H1 (cell line): Measurements from ENCODE around the gene C20orf144. TPM values are rescaled to one million over a fixed set of nuclear protein-coding genes. Genes with fewer than 3 reads are reported as not detected.

Experiments used
- CTCF ChIA-PET: fragments of 300-600 bp; sonication (Branson Sonifier 250); formaldehyde crosslinking; loops from one replicate; lab custom pipeline; 2021; ENCODE audit not compliant: partially characterized antibody; lab: Charles Lee
- POLR2A ChIA-PET: fragments of 300-600 bp; sonication (Branson Sonifier 250); formaldehyde crosslinking; loops from one replicate; lab custom pipeline; 2021; ENCODE audit warnings: inconsistent platforms; ENCODE audit not compliant: partially characterized antibody; lab: Charles Lee
- DNase-seq, 2 experiments: peaks; one replicate each; pipeline versions ENCODE4 v3.0.0 to v3.0.0-alpha.2; 2010 to 2022; ENCODE audit warnings: low spot score in 2 of 2, low read depth in 1 of 2, mixed read lengths in 1 of 2
- FAIRE-seq: peaks from 2 replicates; lab custom pipeline; 2011; peaks lifted over from hg19 to GRCh38; lab: Jason Lieb, UNC
- H2AFZ ChIP-seq: 2 replicates; pipeline ENCODE4 v1.8.1; 2012; ENCODE audit warnings: low read length, inconsistent platforms
- H2AK5ac ChIP-seq: 2 replicates; pipeline ENCODE4 v1.6.1; 2013; ENCODE audit warnings: low read depth, low read length
- H2BK120ac ChIP-seq: replicated peaks from 2 replicates; pipeline ENCODE3; 2013; ENCODE audit warnings: low read depth, low read length, inconsistent platforms
- H2BK12ac ChIP-seq: 2 replicates; pipeline ENCODE4 v1.6.1; 2013; ENCODE audit warnings: low read depth, low read length
- H2BK15ac ChIP-seq: 2 replicates; pipeline ENCODE4 v1.6.1; 2013; ENCODE audit warnings: low read length
- H2BK20ac ChIP-seq: 2 replicates; pipeline ENCODE4 v1.6.1; 2013; ENCODE audit warnings: low read length
- H2BK5ac ChIP-seq: 2 replicates; pipeline ENCODE4 v1.6.1; 2013; ENCODE audit warnings: low read depth, low read length
- H3K14ac ChIP-seq: 2 replicates; pipeline ENCODE4 v1.6.1; 2013; ENCODE audit warnings: inconsistent platforms; ENCODE audit not compliant: insufficient read length
- H3K18ac ChIP-seq: 2 replicates; pipeline ENCODE4 v1.6.1; 2013; ENCODE audit warnings: low read length; ENCODE audit errors: extremely low read depth
- H3K23ac ChIP-seq: 2 replicates; pipeline ENCODE4 v1.6.1; 2013; ENCODE audit warnings: inconsistent platforms; ENCODE audit not compliant: insufficient read length
- H3K23me2 ChIP-seq: 2 replicates; pipeline ENCODE4 v1.6.1; 2013; ENCODE audit warnings: low read depth, low read length
- H3K27ac ChIP-seq: 2 replicates; pipeline ENCODE4 v1.6.1; 2011; ENCODE audit warnings: low read depth, low read length, inconsistent platforms
- H3K27me3 ChIP-seq, 4 experiments: replicated peaks in 1 of 4; 1 replicate in 1 of 4; 2 replicates in 3 of 4; pipeline versions ENCODE4 v1.6.1 to v1.8.1; 2011 to 2013; ENCODE audit warnings: low read length in 3 of 4, mild to moderate bottlenecking in 3 of 4, inconsistent platforms in 2 of 4, mixed read lengths in 2 of 4, moderate library complexity in 1 of 4; ENCODE audit not compliant: control insufficient read depth in 3 of 4, insufficient read depth in 3 of 4; ENCODE audit errors: extremely low read depth in 1 of 4
- H3K36me3 ChIP-seq, 4 experiments: 2 replicates each; pipeline versions ENCODE4 v1.6.1 to v1.8.1; 2011 to 2013; ENCODE audit warnings: mild to moderate bottlenecking in 4 of 4, low read length in 3 of 4, moderate library complexity in 2 of 4, control low read depth in 1 of 4, inconsistent platforms in 1 of 4; ENCODE audit not compliant: insufficient read depth in 4 of 4, control insufficient read depth in 2 of 4
- H3K4ac ChIP-seq: replicated peaks from 2 replicates; pipeline ENCODE3; 2013; ENCODE audit warnings: low read length, low read depth, mixed read lengths, inconsistent platforms; ENCODE audit not compliant: insufficient read length
- H3K4me1 ChIP-seq, 4 experiments: replicated peaks in 1 of 4; 1 replicate in 1 of 4; 2 replicates in 3 of 4; pipeline versions ENCODE4 v1.6.1 to v1.8.1; 2011 to 2013; ENCODE audit warnings: low read length in 3 of 4, inconsistent platforms in 2 of 4, mixed read lengths in 1 of 4; ENCODE audit not compliant: insufficient read depth in 4 of 4, control insufficient read depth in 3 of 4
- H3K4me2 ChIP-seq, 2 experiments: 2 replicates each; pipeline versions ENCODE4 v1.6.1 to v1.8.1; 2011 to 2013; ENCODE audit warnings: low read depth in 2 of 2, low read length in 2 of 2, control low read depth in 1 of 2, inconsistent platforms in 1 of 2, mild to moderate bottlenecking in 1 of 2; ENCODE audit not compliant: insufficient read depth in 1 of 2
- H3K4me3 ChIP-seq, 4 experiments: fragments of 200-600, 300-600 bp in 1 of 4; sonication (generic), shearing (Covaris generic), sonication (Bioruptor Twin) in 1 of 4; 2 replicates each; pipeline versions ENCODE4 v1.5.1 to v1.8.1; 2011 to 2016; ENCODE audit warnings: low read length in 4 of 4, low read depth in 3 of 4, control low read depth in 2 of 4, inconsistent platforms in 2 of 4, mild to moderate bottlenecking in 2 of 4, mixed read lengths in 1 of 4, moderate library complexity in 1 of 4; ENCODE audit not compliant: insufficient read depth in 2 of 4; ENCODE audit errors: extremely low read depth in 1 of 4
- H3K56ac ChIP-seq: replicated peaks from 2 replicates; pipeline ENCODE3; 2013; ENCODE audit warnings: low read depth, mild to moderate bottlenecking, mixed read lengths, low read length, inconsistent platforms; ENCODE audit not compliant: insufficient read length
- H3K79me1 ChIP-seq: 2 replicates; pipeline ENCODE4 v1.6.1; 2013; ENCODE audit warnings: low read depth, low read length, control low read depth
- H3K79me2 ChIP-seq, 2 experiments: 2 replicates each; pipeline versions ENCODE4 v1.6.1 to v1.8.1; 2012 to 2013; ENCODE audit warnings: low read length in 2 of 2, mild to moderate bottlenecking in 2 of 2, inconsistent platforms in 1 of 2; ENCODE audit not compliant: insufficient read depth in 2 of 2, control insufficient read depth in 1 of 2
- H3K9ac ChIP-seq, 4 experiments: replicated peaks in 1 of 4; 1 replicate in 1 of 4; 2 replicates in 3 of 4; pipeline versions ENCODE4 v1.6.1 to v1.8.1; 2011 to 2013; ENCODE audit warnings: low read depth in 3 of 4, low read length in 3 of 4, control low read depth in 2 of 4, mild to moderate bottlenecking in 2 of 4, moderate library complexity in 2 of 4, inconsistent platforms in 1 of 4; ENCODE audit errors: extremely low read depth in 1 of 4
- H3K9me3 ChIP-seq, 2 experiments: 2 replicates each; pipeline versions ENCODE4 v1.6.1 to v1.8.1; 2012 to 2013; ENCODE audit warnings: mild to moderate bottlenecking in 2 of 2, moderate library complexity in 2 of 2, control low read depth in 1 of 2, inconsistent platforms in 1 of 2, low read depth in 1 of 2, low read length in 1 of 2, mixed read lengths in 1 of 2; ENCODE audit not compliant: insufficient read depth in 2 of 2
- H4K20me1 ChIP-seq, 2 experiments: replicated peaks in 1 of 2; 2 replicates each; pipeline versions ENCODE3 to v1.8.1; 2011 to 2013; ENCODE audit warnings: inconsistent platforms in 2 of 2, low read length in 2 of 2, mild to moderate bottlenecking in 1 of 2; ENCODE audit not compliant: insufficient read depth in 2 of 2, control insufficient read depth in 1 of 2
- H4K5ac ChIP-seq: 2 replicates; pipeline ENCODE4 v1.6.1; 2013; ENCODE audit warnings: low read length, low read depth, mixed read lengths, inconsistent platforms; ENCODE audit not compliant: insufficient read length
- H4K8ac ChIP-seq: 2 replicates; pipeline ENCODE4 v1.8.0; 2013; ENCODE audit warnings: mild to moderate bottlenecking, moderate library complexity, low read length, inconsistent platforms; ENCODE audit not compliant: insufficient read depth; ENCODE audit errors: extremely low read depth
- H4K91ac ChIP-seq: replicated peaks from 2 replicates; pipeline ENCODE3; 2013; ENCODE audit warnings: low read length, mixed read lengths, inconsistent platforms; ENCODE audit not compliant: insufficient read length
- BCL11A ChIP-seq, 2 experiments: IDR thresholded peaks; one replicate each; pipeline ENCODE4 v1.6.1; 2011; ENCODE audit warnings: low read depth in 2 of 2, low read length in 2 of 2, mild to moderate bottlenecking in 2 of 2
- BRCA1 ChIP-seq: IDR thresholded peaks from 2 replicates; pipeline ENCODE4 v1.6.1; 2012; ENCODE audit warnings: low read depth, low read length, improper control_type of control experiment
- CHD1 ChIP-seq: IDR thresholded peaks from 2 replicates; pipeline ENCODE4 v1.6.1; 2012; ENCODE audit warnings: low read depth, low read length, improper control_type of control experiment
- EZH2 ChIP-seq: fragments of 200-600 bp; sonication (generic); IDR thresholded peaks from 2 replicates; pipeline ENCODE4 v1.7.1; 2012; ENCODE audit warnings: low read depth, mild to moderate bottlenecking, moderate library complexity, low read length, inconsistent platforms; ENCODE audit not compliant: severe bottlenecking
- GTF2F1 ChIP-seq: IDR thresholded peaks from 2 replicates; pipeline ENCODE4 v1.6.1; 2012; ENCODE audit warnings: low read depth, low read length, improper control_type of control experiment, borderline replicate concordance
- POU5F1 ChIP-seq: IDR thresholded peaks from 2 replicates; pipeline ENCODE4 v1.6.1; 2011; ENCODE audit warnings: low read depth, mild to moderate bottlenecking, low read length, moderate library complexity
- SRF ChIP-seq: IDR thresholded peaks from 2 replicates; pipeline ENCODE4 v1.6.1; 2011; ENCODE audit warnings: mild to moderate bottlenecking, low read depth, low read length, moderate library complexity
- SUZ12 ChIP-seq: fragments of 200-600 bp; sonication (generic); IDR thresholded peaks from 2 replicates; pipeline ENCODE4 v1.6.1; 2012; ENCODE audit warnings: mild to moderate bottlenecking, inconsistent platforms, low read length, moderate library complexity, mixed read lengths
- TCF12 ChIP-seq: IDR thresholded peaks from 2 replicates; pipeline ENCODE4 v1.6.1; 2011; ENCODE audit warnings: low read depth, mild to moderate bottlenecking, low read length
- YY1 ChIP-seq: IDR thresholded peaks from 2 replicates; pipeline ENCODE4 v1.6.1; 2011; ENCODE audit warnings: low read depth, mild to moderate bottlenecking, low read length
- WGBS, 2 experiments: shearing (Covaris generic) in 1 of 2; methylation state at CpG; one replicate each; pipeline versions ENCODE4 v1.1.6 to v1.1.7; 2013 to 2015; ENCODE audit warnings: low lambda C conversion rate in 2 of 2, mixed read lengths in 2 of 2, inconsistent platforms in 1 of 2, low coverage in 1 of 2, missing lambda C conversion rate in 1 of 2; ENCODE audit not compliant: insufficient replicate concordance in 2 of 2, insufficient coverage in 1 of 2, insufficient read length in 1 of 2; ENCODE audit errors: extremely low coverage in 1 of 2, missing lambda C conversion rate in 1 of 2; 5-methylcytosine and 5-hydroxymethylcytosine counted together
- polyA plus RNA-seq, 7 experiments: library from polyadenylated mRNA; depleted of rRNA in 3 of 7; stranded (reverse) in 5 of 7; unstranded in 2 of 7; fragments of >200 nt in 5 of 7; fragments of 200-250 nt in 2 of 7; gene quantifications; 1 replicate in 5 of 7; 2 replicates in 1 of 7; 4 replicates in 1 of 7; pipeline versions ENCODE4 v1.2.1 to v1.2.3, GENCODE V29; 2011 to 2013; ENCODE audit warnings: missing spikeins in 2 of 7, mixed read lengths in 2 of 7
- total RNA-seq: library from RNA; stranded (reverse); fragmentation: NEBNext Ultra II Directional; extraction: Animal tissue kit (Norgen Biotek cat#: 25700); gene quantifications from 2 replicates; pipeline ENCODE4 v1.2.1, GENCODE V29; 2021
- TF ChIP-seq, protein P1 (sequence below): IDR thresholded peaks from 2 replicates; pipeline ENCODE4 v1.6.1; 2011; ENCODE audit warnings: low read depth, mild to moderate bottlenecking, low read length; ENCODE audit not compliant: insufficient read depth

C20orf144 gene
- total and polyA plus RNA-seq, 2 of the 8 experiments (the other 6 are each of a cell fraction or from before 2014, with no cell fraction given) = 0.21 to 0.24 TPM

DNA sequence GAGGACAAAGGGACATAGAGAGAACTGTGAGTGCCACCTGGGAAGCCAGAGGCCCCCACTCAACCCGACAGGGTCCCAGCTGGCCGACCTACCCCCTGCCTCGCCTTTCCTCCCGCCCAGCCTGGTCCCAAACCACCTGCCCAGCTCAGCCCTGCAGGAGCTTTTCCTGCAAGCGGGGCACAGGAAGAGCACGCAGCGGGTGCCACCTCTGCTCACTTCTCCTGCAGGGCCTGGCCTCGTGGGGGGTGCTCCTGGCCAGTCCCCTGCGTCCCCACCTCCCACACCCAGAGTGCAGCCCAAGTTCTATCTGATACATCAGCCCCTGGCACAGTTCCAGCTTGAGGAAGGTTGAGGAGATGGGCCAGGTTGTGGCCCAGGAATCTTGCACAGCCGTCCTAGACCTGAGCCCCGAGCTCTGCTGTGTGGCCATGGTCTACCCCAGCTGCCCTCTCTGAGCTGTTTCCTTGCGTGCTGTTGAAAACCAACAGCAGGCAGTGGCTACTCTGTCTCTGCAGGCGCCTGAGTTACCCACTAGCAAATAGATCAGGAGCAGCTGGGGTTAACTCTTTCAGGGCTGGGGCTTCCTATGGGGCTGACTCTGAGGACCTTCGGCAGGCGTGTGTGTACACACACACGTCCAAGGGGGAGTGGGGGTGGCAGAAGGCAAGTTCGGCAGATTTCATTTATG lies 10.4 kb downstream of the C20orf144 start:
- Histone ChIP-seq H3K4me1 (peaks cover 0 to 24% (median 12%) of the 10 kb centered on the region in 4 experiments; a peak in 5 of 7 replicates), H4K8ac (no peak overlapping the region; the same call in 1 of the 2 replicates), H3K27ac (no peak overlapping the region), H3K9ac (0 out of 7 replicates have a peak overlapping the region, but pooled peaks of 1 of the 4 experiments have one; percentile 56), H2BK5ac (peak overlapping the region; percentile 18; the same call in 1 of the 2 replicates), H2BK15ac (no peak overlapping the region), H3K36me3 (peaks cover 6 to 21% (median 16%) of the 10 kb centered on the region in 4 experiments; a peak in 6 of 8 replicates), H3K14ac (no peak overlapping the region), H3K23me2 (peaks cover 15% of the 10 kb centered on the region), H3K4ac (no peak overlapping the region), H4K20me1 (peaks cover 0 to 30% of the 10 kb centered on the region in 2 experiments), H2AK5ac (no peak overlapping the region), H2AFZ (no peak overlapping the region), H3K9me3 (peaks cover 0 to 2% of the 10 kb centered on the region in 2 experiments; a peak in 1 of 4 replicates), H2BK120ac (no peak overlapping the region), H4K5ac (no peak overlapping the region), H3K79me1 (no peaks in the 10 kb centered on the region; the same call in 1 of the 2 replicates), H3K18ac (no peak overlapping the region), H3K79me2 (no peaks in the 10 kb centered on the region), H2BK12ac (peak overlapping the region; percentile 55; the same call in 1 of the 2 replicates), H3K4me2 (peak overlapping the region; percentile 85 to 97; a peak in 3 of 4 replicates), H2BK20ac (no peak overlapping the region), H4K91ac (no peak overlapping the region), H3K4me3 (peak overlapping the region in 1 of 4 experiments; percentile 77; a peak in 2 of 8 replicates), H3K56ac (no peak overlapping the region), H3K27me3 (peaks cover 0 to 3% (median 1%) of the 10 kb centered on the region in 4 experiments; a peak in 3 of 7 replicates), H3K23ac (no peak overlapping the region)
- DNase-seq (no peak), FAIRE-seq (no peak)
- WGBS, 2 experiments = 80% methylated on average over 17 of the region's 17 CpGs; no CpG with 5 or more reads in 1 of the 2 experiments
- POLR2A ChIA-PET = interaction anchor here (0.6 to 17.9 kb wide), 7 partner anchors 5 to 1142 kb away, joined by 3 to 245 read pairs (median 3); partner anchors contain the start of genes ACTL10, C20orf144, NECAB3 and PXMP4
- CTCF ChIA-PET = interaction anchor here (1.0 to 1.8 kb wide), 4 partner anchors 11 to 410 kb away, joined by 3 to 6 read pairs (median 4); partner anchors contain the start of gene E2F1
- TF ChIP-seq BCL11A (IDR thresholded peaks at IDR 0.05; ENCODE audit: low read depth in 2 of 2, low read length in 2 of 2) (no peak), GTF2F1 (no peak), CHD1 (no peak), POU5F1 (no peak), EZH2 (no peak), SUZ12 (no peak), SRF (no peak), BRCA1 (no peak), TCF12 (no peak), YY1 (no peak)
- TF ChIP-seq, protein P1, sequence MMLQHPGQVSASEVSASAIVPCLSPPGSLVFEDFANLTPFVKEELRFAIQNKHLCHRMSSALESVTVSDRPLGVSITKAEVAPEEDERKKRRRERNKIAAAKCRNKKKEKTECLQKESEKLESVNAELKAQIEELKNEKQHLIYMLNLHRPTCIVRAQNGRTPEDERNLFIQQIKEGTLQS = no peak
